Endothelial cell of umbilical vein (primary cell): ENCODE data around the gene KCNJ6. TPM values are rescaled to one million over a fixed set of nuclear protein-coding genes. Genes with fewer than 3 reads are reported as not detected.

Experiments used
- BruUV-seq: library from RNA; stranded (reverse); fragments of 400-500 nt; replicated peaks from 2 replicates; lab custom pipeline; 2021; lab: Mats Ljungman, UMichigan
- CTCF ChIA-PET: fragments of 300-600, 350-600 bp; sonication (Branson Sonifier 250); formaldehyde crosslinking; loops from one replicate; lab custom pipeline; 2021; ENCODE audit warnings: antibody characterized with exemption, inconsistent platforms; lab: Charles Lee
- POLR2A ChIA-PET: fragments of 300-600, 350-600 bp; sonication (Branson Sonifier 250); formaldehyde crosslinking; loops from one replicate; lab custom pipeline; 2021; ENCODE audit warnings: antibody characterized with exemption, inconsistent platforms; lab: Charles Lee
- DNase-seq: peaks from one replicate; pipeline ENCODE4 v3.0.0-alpha.2; 2011; ENCODE audit warnings: low read depth, low spot score
- FAIRE-seq: peaks from 2 replicates; lab custom pipeline; 2011; peaks lifted over from hg19 to GRCh38; lab: Jason Lieb, UNC
- H2AFZ ChIP-seq: 2 replicates; pipeline ENCODE4 v1.6.0; 2012; ENCODE audit warnings: low read depth, low read length, control low read depth, inconsistent platforms
- H3K27ac ChIP-seq: 2 replicates; pipeline ENCODE4 v1.5.1; 2011; ENCODE audit warnings: low read depth, mild to moderate bottlenecking, control low read depth, low read length, moderate library complexity; ENCODE audit not compliant: insufficient read depth
- H3K27me3 ChIP-seq, 2 experiments: 2 replicates each; pipeline versions ENCODE4 v1.6.0 to v1.6.1; 2011; ENCODE audit warnings: low read length in 2 of 2, mixed read lengths in 1 of 2; ENCODE audit not compliant: control insufficient read depth in 2 of 2, insufficient read depth in 2 of 2
- H3K36me3 ChIP-seq, 2 experiments: 2 replicates in 1 of 2; 3 replicates in 1 of 2; pipeline ENCODE4 v1.5.1; 2011; ENCODE audit warnings: low read length in 2 of 2, mild to moderate bottlenecking in 1 of 2, moderate library complexity in 1 of 2; ENCODE audit not compliant: control insufficient read depth in 2 of 2, insufficient read depth in 2 of 2; ENCODE audit errors: extremely low read depth in 1 of 2
- H3K4me1 ChIP-seq: 3 replicates; pipeline ENCODE4 v1.5.1; 2011; ENCODE audit warnings: mild to moderate bottlenecking, low read length; ENCODE audit not compliant: control insufficient read depth, insufficient read depth; ENCODE audit errors: extremely low read depth
- H3K4me2 ChIP-seq: 2 replicates; pipeline ENCODE4 v1.6.1; 2011; ENCODE audit warnings: low read length, control low read depth, mixed read lengths; ENCODE audit not compliant: insufficient read depth
- H3K4me3 ChIP-seq, 3 experiments: fragments of 200-600 bp in 1 of 3; sonication (generic), shearing (Covaris generic) in 1 of 3; replicated peaks in 1 of 3; 2 replicates each; pipeline ENCODE4 v1.5.1; 2011 to 2016; ENCODE audit warnings: control low read depth in 3 of 3, low read length in 3 of 3, mild to moderate bottlenecking in 2 of 3, inconsistent platforms in 1 of 3, low read depth in 1 of 3, moderate library complexity in 1 of 3; ENCODE audit not compliant: insufficient read depth in 1 of 3
- H3K79me2 ChIP-seq: 2 replicates; pipeline ENCODE4 v1.6.0; 2012; ENCODE audit warnings: low read length, inconsistent platforms; ENCODE audit not compliant: control insufficient read depth, insufficient read depth
- H3K9ac ChIP-seq: replicated peaks from 2 replicates; pipeline ENCODE3; 2011; ENCODE audit warnings: low read length, control low read depth; ENCODE audit not compliant: insufficient read depth; ENCODE audit errors: extremely low read depth
- H3K9me1 ChIP-seq: replicated peaks from 3 replicates; pipeline ENCODE4 v1.6.0; 2011; ENCODE audit warnings: mild to moderate bottlenecking, low read length; ENCODE audit not compliant: control insufficient read depth, insufficient read depth; ENCODE audit errors: extremely low read depth
- H3K9me3 ChIP-seq: replicated peaks from 2 replicates; pipeline ENCODE4 v1.5.1; 2012; ENCODE audit warnings: low read length, inconsistent platforms; ENCODE audit not compliant: control insufficient read depth, insufficient read depth
- H4K20me1 ChIP-seq: replicated peaks from 2 replicates; pipeline ENCODE3; 2011; ENCODE audit warnings: mild to moderate bottlenecking, low read length; ENCODE audit not compliant: control insufficient read depth, insufficient read depth; ENCODE audit errors: extremely low read depth
- CTCF ChIP-seq, 2 donors: IDR thresholded peaks; 1 replicate in 1 of 2; 2 replicates in 1 of 2; pipeline ENCODE4 v1.5.1; 2011; ENCODE audit warnings: low read length in 2 of 2, mild to moderate bottlenecking in 2 of 2, moderate library complexity in 2 of 2, control low read depth in 1 of 2, inconsistent platforms in 1 of 2, low read depth in 1 of 2; ENCODE audit not compliant: insufficient read depth in 1 of 2; ENCODE audit errors: extremely low read depth in 1 of 2
- EZH2 ChIP-seq: IDR thresholded peaks from 2 replicates; pipeline ENCODE4 v1.6.1; 2012; ENCODE audit warnings: borderline replicate concordance, low read depth, mild to moderate bottlenecking, moderate library complexity, low read length, inconsistent platforms; ENCODE audit not compliant: severe bottlenecking
- FOS ChIP-seq: IDR thresholded peaks from 2 replicates; pipeline ENCODE4 v1.6.1; 2011; ENCODE audit warnings: mild to moderate bottlenecking, low read length, moderate library complexity, borderline replicate concordance; ENCODE audit not compliant: insufficient read depth
- GATA2 ChIP-seq: IDR thresholded peaks from 2 replicates; pipeline ENCODE4 v1.7.0; 2011; ENCODE audit warnings: low read depth, mild to moderate bottlenecking, moderate library complexity, mixed read lengths, low read length; ENCODE audit not compliant: insufficient read length, insufficient read depth
- MAX ChIP-seq: IDR thresholded peaks from 2 replicates; pipeline ENCODE4 v1.6.1; 2011; ENCODE audit not compliant: insufficient read depth, insufficient read length
- MYC ChIP-seq: IDR thresholded peaks from one replicate; pipeline ENCODE4 v1.6.1; 2011; ENCODE audit warnings: mild to moderate bottlenecking, low read depth, low read length
- POLR2AphosphoS5 ChIP-seq: IDR thresholded peaks from 2 replicates; pipeline ENCODE4 v1.6.1; 2012; ENCODE audit warnings: low read depth, mild to moderate bottlenecking, control low read depth, low read length, moderate library complexity; ENCODE audit not compliant: insufficient read depth
- dilution Hi-C: fragments of 300-500 bp; cut with MboI; formaldehyde crosslinking; loops from one replicate; pipeline ENCODE4 v1.15.0; 2019; ENCODE audit warnings: low sequenced_read_pairs; ENCODE audit not compliant: extremely low pct_ligation_motif_present
- intact Hi-C: fragments of 100-400 bp; cut with micrococcal nuclease; formaldehyde crosslinking; loops from one replicate; pipeline ENCODE4 v1.10.0; 2022
- polyA plus RNA-seq, 4 experiments: library from polyadenylated mRNA; depleted of rRNA in 3 of 4; stranded (reverse) in 3 of 4; unstranded in 1 of 4; fragments of >200 nt; gene quantifications; 2 replicates each; pipeline versions ENCODE4 v1.2.1 to v1.2.3, GENCODE V29; 2011 to 2012; ENCODE audit warnings: missing spikeins in 1 of 4
- total RNA-seq: library from RNA; stranded (reverse); gene quantifications from 2 replicates; pipeline ENCODE4 v1.2.3, GENCODE V29; 2021

Gene KCNJ6
- total and polyA plus RNA-seq, 2 donors (not counting 3 experiments of a cell fraction or from before 2014, with no cell fraction given) = not detected

GRCh38 chr21:37833301-37833700, 83.0 kb downstream of the KCNJ6 start:
- Histone ChIP-seq H3K79me2 (no peaks in the 10 kb centered on the region), H3K27me3 (peaks cover 2% of the 10 kb centered on the region in 2 experiments), H3K9me3 (no peaks in the 10 kb centered on the region), H2AFZ (no peak overlapping the region), H4K20me1 (no peaks in the 10 kb centered on the region), H3K9me1 (no peaks in the 10 kb centered on the region), H3K9ac (no peak overlapping the region), H3K4me2 (no peak overlapping the region), H3K4me3 (no peak overlapping the region), H3K4me1 (no peaks in the 10 kb centered on the region), H3K36me3 (no peaks in the 10 kb centered on the region), H3K27ac (no peak overlapping the region)
- POLR2A ChIA-PET = no interaction called here
- dilution Hi-C loops = no loop called here
- CTCF ChIA-PET = no interaction called here
- no TSS peak for BruUV-seq
- FAIRE-seq = no peak
- no peak for TF ChIP-seq FOS
- DNase-seq = no peak
- intact Hi-C loops = no loop called here

- Histone ChIP-seq H3K4me1 (no peaks in the 10 kb centered on the region), H4K20me1 (no peaks in the 10 kb centered on the region), H3K9me3 (no peaks in the 10 kb centered on the region), H3K4me3 (no peak overlapping the region), H3K36me3 (no peaks in the 10 kb centered on the region), H3K4me2 (no peak overlapping the region), H3K79me2 (no peaks in the 10 kb centered on the region), H2AFZ (no peak overlapping the region), H3K9me1 (no peaks in the 10 kb centered on the region), H3K9ac (no peak overlapping the region), H3K27ac (no peak overlapping the region), H3K27me3 (peaks cover 2% of the 10 kb centered on the region in 2 experiments)
- ChIA-PET POLR2A (no interaction called here), CTCF (no interaction called here)
- dilution Hi-C loops = no loop called here
- TF ChIP-seq POLR2AphosphoS5 (no peak), MYC (no peak), GATA2 (no peak), EZH2 (no peak), MAX (no peak), CTCF (IDR thresholded peaks at IDR 0.05; ENCODE audit: extremely low read depth in 1 of 2, insufficient read depth in 1 of 2, low read depth in 1 of 2, low read length in 2 of 2) (no peak)
- FAIRE-seq (no peak), DNase-seq (no peak)
- BruUV-seq = no TSS peak
- intact Hi-C loops = no loop called here
Measured at GRCh38 chr21:37829447-37829846, 86.8 kb downstream of the KCNJ6 start.
